ENCODE results near the gene VSTM1.
"Not testable (repeated sequence)": the region's sequence is repeated elsewhere in the genome, so short reads cannot be mapped to it uniquely, and the experiment has no call there.

Gene VSTM1

GRCh38 chr19:54063350-54064116 lies at the start of gene VSTM1:
VSTM1 (minus strand) TSS chr19:54063897; CDS start chr19:54063777, 120 bp downstream.
- DNase-seq: no peak

- no peak for DNase-seq
Measured at GRCh38 chr19:54109651-54110050, 46.0 kb upstream of the VSTM1 start.

GRCh38 chr19:54108496-54108895 lies 44.8 kb upstream of the VSTM1 start:
- no peak for DNase-seq

- no peak for DNase-seq
Measured at GRCh38 chr19:54107876-54108490, 44.3 kb upstream of the VSTM1 start.

GRCh38 chr19:54106716-54107115 lies 43.0 kb upstream of the VSTM1 start:
- DNase-seq: no peak

- DNase-seq: no peak
Measured at GRCh38 chr19:54105796-54106195, 42.1 kb upstream of the VSTM1 start.

- no peak for DNase-seq
Measured at GRCh38 chr19:54104998-54105715, 41.5 kb upstream of the VSTM1 start.

- DNase-seq: peak; percentile 99
Measured at GRCh38 chr19:54102421-54103169, 38.9 kb upstream of the VSTM1 start, which contains the start of gene NDUFA3. NDUFA3 (plus strand) TSS chr19:54102855; CDS start chr19:54102879, 24 bp downstream.

GRCh38 chr19:54100561-54100960 lies 36.9 kb upstream of the VSTM1 start, which contains the start of gene OSCAR:
OSCAR (minus strand) TSS chr19:54100803; CDS start chr19:54100792, 11 bp downstream.
- no peak for DNase-seq

- not testable (repeated sequence) for DNase-seq
Measured at GRCh38 chr19:54099903-54100255, 36.2 kb upstream of the VSTM1 start.

- DNase-seq: no peak
Measured at GRCh38 chr19:54099190-54099902, 35.6 kb upstream of the VSTM1 start.

GRCh38 chr19:54096617-54097106 lies 33.0 kb upstream of the VSTM1 start:
- peak; percentile 55 for DNase-seq

- peak; percentile 59 for DNase-seq
Measured at GRCh38 chr19:54095859-54096616, 32.3 kb upstream of the VSTM1 start.

- no peak for DNase-seq
Measured at GRCh38 chr19:54095136-54095858, 31.6 kb upstream of the VSTM1 start.

- DNase-seq: no peak
Measured at GRCh38 chr19:54094426-54095000, 30.8 kb upstream of the VSTM1 start.

- DNase-seq: no peak
Measured at GRCh38 chr19:54084410-54084809, 20.7 kb upstream of the VSTM1 start.

- no peak for DNase-seq
Measured at GRCh38 chr19:54081032-54081431, 17.3 kb upstream of the VSTM1 start, which contains the start of gene TARM1. TARM1 (minus strand) TSS chr19:54081365; CDS start chr19:54081340, 25 bp downstream.

GRCh38 chr19:54077334-54077733 lies 13.6 kb upstream of the VSTM1 start:
- DNase-seq: no peak

GRCh38 chr19:54074851-54075250 lies 11.2 kb upstream of the VSTM1 start:
- DNase-seq: no peak

- DNase-seq: no peak
Measured at GRCh38 chr19:54073829-54074228, 10.1 kb upstream of the VSTM1 start.
